Activated CD4-positive, alpha-beta T cell treated with anti-CD3 and anti-CD28 coated beads, Interleukin-2, amount 50 U/mL, for 24 hours (primary cell): Measurements from ENCODE around the gene EPN3.

ENCODE experiments used
- DNase-seq, 2 donors: peaks; one replicate each; pipeline ENCODE4 v3.0.0-alpha.2; 2020; ENCODE audit warnings: low read depth in 1 of 2, low spot score in 1 of 2

Gene EPN3

GRCh38 chr17:50586421-50587247 is 54.1 kb downstream of the EPN3 start:
- DNase-seq: no peak

GRCh38 chr17:50587571-50587970 is 55.0 kb downstream of the EPN3 start:
- DNase-seq: no peak

- no peak for DNase-seq
Observed at GRCh38 chr17:50588391-50589049, 56.0 kb downstream of the EPN3 start.

GRCh38 chr17:50589095-50589705 is 56.7 kb downstream of the EPN3 start:
- DNase-seq: no peak

GRCh38 chr17:50590946-50591737 is 58.6 kb downstream of the EPN3 start:
- DNase-seq: no peak

- no peak for DNase-seq
Observed at GRCh38 chr17:50593321-50593720, 60.8 kb downstream of the EPN3 start.
